WI38 (cell line): ENCODE measurements around the gene NISCH.

Experiments
- H3K4me3 ChIP-seq: 2 replicates; pipeline ENCODE4 v1.5.1; 2011; ENCODE audit warnings: low read depth, mild to moderate bottlenecking, control low read depth, low read length
- CTCF ChIP-seq: IDR thresholded peaks from 2 replicates; pipeline ENCODE4 v1.5.1; 2012; ENCODE audit warnings: low read depth, mild to moderate bottlenecking, control low read depth, low read length

Gene NISCH

GRCh38 chr3:52450489-52451236 lies 4.7 kb upstream of the NISCH start:
- H3K4me3 ChIP-seq: no peak overlapping the region
- no peak for TF ChIP-seq CTCF

GRCh38 chr3:52451237-52452083 lies 3.9 kb upstream of the NISCH start:
- TF ChIP-seq CTCF: peak; percentile 19; the same call in 1 of the 2 replicates
- no peak overlapping the region for H3K4me3 ChIP-seq

DNA sequence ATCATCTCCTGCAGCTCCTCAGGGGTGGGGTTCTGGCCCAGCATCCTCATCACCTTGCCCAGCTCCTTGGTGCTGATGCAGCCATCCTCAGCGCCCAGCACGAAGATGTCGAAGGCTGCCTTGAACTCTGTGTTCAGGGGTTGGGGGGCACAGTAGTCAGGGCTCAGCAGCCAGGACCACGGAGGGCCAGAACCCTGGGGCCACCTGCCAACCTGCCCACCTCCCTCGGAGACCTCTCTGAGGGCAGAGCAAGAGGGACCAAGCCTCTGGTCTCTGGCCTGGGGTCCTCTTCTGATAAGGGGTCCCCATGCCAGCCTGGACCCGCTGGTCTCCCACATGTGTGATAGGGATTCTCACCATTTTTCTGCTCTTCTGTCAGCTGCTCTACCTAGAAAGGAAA lies 3.3 kb upstream of the NISCH start:
- TF ChIP-seq CTCF: no peak
- no peak overlapping the region for H3K4me3 ChIP-seq

GRCh38 chr3:52452570-52453221 lies 2.7 kb upstream of the NISCH start:
- H3K4me3 ChIP-seq: no peak overlapping the region
- TF ChIP-seq CTCF: no peak

DNA sequence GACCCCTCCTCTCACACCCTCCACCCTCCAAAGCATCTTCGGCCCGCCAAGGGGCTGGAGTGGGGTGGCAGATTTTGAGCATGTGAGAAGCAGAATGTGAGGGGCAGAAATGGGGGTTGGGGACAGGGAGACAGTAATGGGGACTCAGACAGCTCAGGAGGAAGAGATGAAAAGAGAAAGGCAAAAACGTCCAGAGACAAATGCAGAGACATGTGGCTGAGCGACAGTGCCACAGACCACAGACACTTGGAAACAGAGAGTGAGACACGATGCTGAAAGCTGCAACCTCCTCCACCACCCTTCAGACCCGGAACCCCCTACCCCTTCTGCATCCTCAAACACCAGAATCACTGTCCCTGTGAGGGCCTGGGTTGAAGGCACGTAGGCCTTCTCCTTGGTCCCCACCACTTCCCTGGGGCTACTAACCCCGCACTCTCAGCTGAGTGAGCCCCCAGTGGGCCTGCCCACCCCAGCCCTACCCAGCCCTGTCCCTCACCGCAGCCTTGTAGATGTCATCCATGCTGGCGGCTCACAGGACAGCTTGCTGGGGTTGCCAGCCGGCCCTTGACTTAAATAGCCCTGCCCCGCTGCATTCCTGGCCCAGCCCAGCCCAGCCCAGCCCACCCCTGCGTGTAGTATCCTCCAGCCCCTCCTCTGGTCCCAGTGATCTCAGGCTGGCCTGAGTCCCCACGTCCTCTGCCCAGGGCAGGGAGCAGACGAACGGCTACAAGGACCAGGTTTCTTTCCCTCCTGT lies 1.7 kb upstream of the NISCH start, which contains the start of gene TNNC1:
TSS of gene TNNC1 (minus strand) at position 546 of the 754 bp plus-strand sequence. CDS start at position 520, 26 bp downstream.
- no peak within 1 kb of the TSS; the same call in 1 of the 2 replicates for H3K4me3 ChIP-seq
- no peak for TF ChIP-seq CTCF

- no peak for TF ChIP-seq CTCF
- no peak overlapping the region for H3K4me3 ChIP-seq
Measured at GRCh38 chr3:52454250-52454937, 1.0 kb upstream of the NISCH start.
